Activated naive CD4-positive, alpha-beta T cell treated with anti-CD3 and anti-CD28 coated beads, Interleukin-2, amount 50 U/mL, for 72 hours (primary cell): ENCODE results near the gene CLSTN2. TPM values are rescaled to one million over a fixed set of nuclear protein-coding genes. Genes with fewer than 3 reads are reported as not detected.

Experiments
- ATAC-seq, 2 donors: fragments of 150-1000 bp; cut with Tn5 transposase; 2 replicates each; pipeline ENCODE4 v1.10.0; 2021; ENCODE audit warnings: mild to moderate bottlenecking in 2 of 2, moderate library complexity in 2 of 2
- DNase-seq, 2 donors: peaks; one replicate each; pipeline ENCODE4 v3.0.0; 2021 to 2022; ENCODE audit warnings: low spot score in 2 of 2
- H3K27ac Mint-ChIP-seq, 2 donors: one replicate each; pipeline ENCODE4 v1.8.0; 2022; ENCODE audit warnings: mild to moderate bottlenecking in 2 of 2, mixed read lengths in 2 of 2
- H3K36me3 Mint-ChIP-seq, 2 donors: one replicate each; pipeline ENCODE4 v1.8.0; 2022; ENCODE audit warnings: mixed read lengths in 2 of 2
- H3K9me3 Mint-ChIP-seq, 2 donors: one replicate each; pipeline ENCODE4 v1.8.0; 2022; ENCODE audit warnings: mixed read lengths in 2 of 2
- total RNA-seq, 2 donors: library from RNA; stranded (reverse); gene quantifications; one replicate each; pipeline ENCODE4 v1.2.3, GENCODE V29; 2022

The CLSTN2 gene
- total RNA-seq, result not detected

DNA sequence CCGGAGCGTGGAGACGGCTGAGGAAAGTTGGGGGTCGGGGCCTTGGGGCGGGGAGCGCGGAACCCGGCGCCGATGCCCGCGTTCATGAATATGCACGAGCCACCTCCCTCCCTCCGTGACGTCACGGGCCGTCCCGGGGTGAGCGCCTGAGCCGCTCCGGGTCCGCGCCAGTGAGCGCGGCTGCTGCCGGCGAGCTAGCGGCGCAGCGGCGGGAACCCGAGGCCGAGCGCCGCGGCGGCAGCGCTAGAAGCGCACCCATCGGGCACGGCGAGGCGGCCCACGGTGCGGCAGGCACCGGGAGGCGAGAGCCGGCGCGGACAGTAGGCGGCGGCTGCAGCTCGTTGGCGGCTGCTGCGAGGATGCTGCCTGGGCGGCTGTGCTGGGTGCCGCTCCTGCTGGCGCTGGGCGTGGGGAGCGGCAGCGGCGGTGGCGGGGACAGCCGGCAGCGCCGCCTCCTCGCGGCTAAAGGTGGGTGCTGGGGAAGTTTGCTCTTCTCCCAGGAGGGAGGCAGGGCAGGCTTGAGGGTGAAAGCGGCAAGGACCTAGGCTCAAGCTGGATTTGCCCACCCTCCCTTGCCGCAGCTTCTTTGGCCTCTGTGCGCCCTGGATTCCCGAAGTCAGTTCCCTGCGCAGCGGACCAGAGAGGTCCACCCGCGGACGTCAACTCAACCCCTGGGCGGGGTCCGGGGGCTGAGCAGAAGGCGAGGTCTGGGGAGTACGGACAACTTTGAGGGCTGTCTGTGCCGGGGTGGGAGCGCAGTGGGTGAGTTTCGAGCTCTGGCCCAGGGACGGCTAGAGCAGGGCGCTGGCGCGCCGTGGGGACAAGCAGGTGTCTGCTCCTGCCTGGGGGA lies at the start of gene CLSTN2:
Gene CLSTN2, plus strand, starts transcription at position 170 of the 850 bp plus-strand sequence.
- peak in 1 of 2 donors; percentile 82 for ATAC-seq
- DNase-seq, result peak in 1 of 2 donors; percentile 35
- Mint-ChIP-seq H3K27ac (no peak within 1 kb of the TSS), H3K36me3 (no peaks in the 10 kb centered on the region), H3K9me3 (no peaks in the 10 kb centered on the region)

DNA sequence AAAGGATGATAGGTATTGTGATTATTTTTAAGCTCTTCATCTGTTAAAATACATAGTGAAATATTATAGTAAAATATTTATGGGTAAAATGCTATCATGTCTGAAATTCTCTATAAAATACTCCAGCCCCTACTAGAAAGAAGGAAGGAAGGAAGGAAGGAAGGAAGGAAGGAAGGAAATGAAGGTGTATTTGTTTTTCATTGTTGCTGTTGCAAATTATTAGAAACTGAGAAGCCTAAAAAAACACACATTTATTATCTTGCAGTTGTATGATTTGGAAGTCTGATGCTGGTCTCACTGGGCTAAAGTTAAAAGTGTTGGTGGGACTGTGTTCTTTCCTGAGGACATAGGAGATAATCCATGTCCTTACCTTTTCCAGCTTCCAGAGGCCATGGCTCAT lies 47.6 kb upstream of the CLSTN2 start:
- Mint-ChIP-seq H3K27ac (no peak overlapping the region), H3K36me3 (peaks cover 0 to 7% of the 10 kb centered on the region in 2 donors), H3K9me3 (peaks cover 4 to 11% of the 10 kb centered on the region in 2 donors)
- ATAC-seq (no peak), DNase-seq (no peak)

GRCh38 chr3:139888561-139889140 lies 46.3 kb upstream of the CLSTN2 start:
- H3K9me3 Mint-ChIP-seq, result peaks cover 3 to 7% of the 10 kb centered on the region in 2 donors

GRCh38 chr3:139893267-139893962 lies 41.6 kb upstream of the CLSTN2 start:
- Mint-ChIP-seq H3K9me3 (no peaks in the 10 kb centered on the region), H3K27ac (no peak overlapping the region), H3K36me3 (no peaks in the 10 kb centered on the region)
- no peak for DNase-seq
- no peak for ATAC-seq

More at GRCh38 chr3:139888561-139889140, 46.3 kb upstream of the CLSTN2 start:
- Mint-ChIP-seq H3K27ac (no peak overlapping the region), H3K36me3 (peaks cover 0 to 7% of the 10 kb centered on the region in 2 donors)
- DNase-seq (no peak), ATAC-seq (no peak)

DNA sequence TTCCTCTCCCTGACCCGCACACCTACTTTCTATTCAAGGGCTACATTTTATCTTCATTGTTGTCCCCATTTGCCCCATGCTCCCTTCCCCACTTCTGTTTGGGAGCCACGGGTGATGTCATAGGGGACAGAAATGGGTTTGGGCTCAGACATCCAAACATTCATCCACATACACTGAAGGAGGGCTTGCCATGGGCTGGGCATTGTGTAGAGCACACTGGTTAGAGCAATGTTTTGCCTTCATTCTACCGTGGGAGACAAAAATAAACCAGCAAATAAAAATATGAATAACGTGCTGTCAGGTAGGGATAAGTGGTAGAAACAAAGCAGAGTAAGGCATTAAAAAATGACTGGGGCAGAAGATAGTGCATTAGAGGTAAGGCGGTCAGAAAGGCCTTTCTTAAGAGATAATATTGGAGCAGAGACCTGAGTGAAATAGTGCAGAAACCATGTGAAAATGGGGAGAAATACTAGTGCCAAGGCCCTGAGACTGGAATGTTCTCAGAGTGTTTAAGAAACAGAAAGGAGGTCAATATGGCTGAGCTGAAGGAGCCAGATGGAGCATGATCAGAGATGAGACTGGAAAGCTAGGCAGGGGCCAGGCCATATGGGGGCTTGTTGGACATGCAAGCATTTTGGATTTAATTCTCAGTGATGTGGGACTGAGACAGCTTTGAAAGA lies 40.9 kb upstream of the CLSTN2 start:
- no peaks in the 10 kb centered on the region for H3K36me3 Mint-ChIP-seq
- DNase-seq, result no peak
- H3K27ac Mint-ChIP-seq, result no peak overlapping the region
- no peak for ATAC-seq
- no peaks in the 10 kb centered on the region for H3K9me3 Mint-ChIP-seq

DNA sequence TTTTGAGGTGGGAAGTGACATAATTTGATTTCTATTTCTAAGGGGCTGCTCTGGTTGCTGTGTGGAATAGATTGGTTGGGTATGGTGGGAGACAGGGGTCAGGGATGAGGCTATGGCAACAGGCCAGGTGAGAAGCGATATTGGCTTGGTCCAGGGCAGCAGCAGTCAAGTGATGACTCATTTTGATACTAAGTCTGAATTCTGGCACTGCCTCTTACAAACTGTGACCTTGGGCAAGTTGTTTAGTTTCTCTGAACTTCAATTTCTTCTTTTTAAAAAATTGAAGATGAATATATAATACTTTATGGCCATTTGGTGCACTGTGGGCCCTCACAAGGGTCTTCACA lies 40.4 kb upstream of the CLSTN2 start:
- DNase-seq, result no peak
- no peak for ATAC-seq
- Mint-ChIP-seq H3K9me3 (peaks cover 0 to 4% of the 10 kb centered on the region in 2 donors), H3K36me3 (no peaks in the 10 kb centered on the region), H3K27ac (no peak overlapping the region)

DNA sequence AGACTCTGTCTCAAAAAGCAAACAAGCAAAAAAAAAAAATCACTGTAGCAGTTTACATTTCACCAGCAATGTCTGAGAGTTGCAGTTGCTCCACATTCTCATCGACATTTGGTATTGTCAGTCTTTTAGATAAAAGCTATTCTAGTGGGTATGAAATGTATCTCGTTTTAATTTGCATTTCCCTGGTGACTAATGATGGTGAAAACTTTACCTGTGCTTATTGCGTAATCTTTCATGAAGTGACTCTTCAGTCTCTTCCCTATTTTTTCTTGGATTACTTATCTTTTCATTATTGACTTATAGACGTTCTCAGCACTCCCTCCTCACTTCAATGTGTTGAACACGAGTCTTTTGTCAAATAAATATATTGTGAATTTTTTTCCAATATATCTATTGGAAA lies 37.2 kb upstream of the CLSTN2 start:
- DNase-seq, result no peak
- H3K27ac Mint-ChIP-seq, result no peak overlapping the region
- no peaks in the 10 kb centered on the region for H3K36me3 Mint-ChIP-seq
- ATAC-seq, result no peak
- peaks cover 0 to 8% of the 10 kb centered on the region in 2 donors for H3K9me3 Mint-ChIP-seq

GRCh38 chr3:139906418-139906817 lies 28.6 kb upstream of the CLSTN2 start:
- Mint-ChIP-seq H3K27ac (no peak overlapping the region), H3K36me3 (no peaks in the 10 kb centered on the region), H3K9me3 (no peaks in the 10 kb centered on the region)
- ATAC-seq (peak; percentile 26 to 44), DNase-seq (no peak)

GRCh38 chr3:139909811-139910210 lies 25.2 kb upstream of the CLSTN2 start:
- Mint-ChIP-seq H3K9me3 (peaks cover 0 to 8% of the 10 kb centered on the region in 2 donors), H3K36me3 (peaks cover 0 to 7% of the 10 kb centered on the region in 2 donors), H3K27ac (no peak overlapping the region)
- ATAC-seq (no peak), DNase-seq (no peak)

- H3K36me3 Mint-ChIP-seq, result peaks cover 0 to 7% of the 10 kb centered on the region in 2 donors
- H3K9me3 Mint-ChIP-seq, result peaks cover 0 to 8% of the 10 kb centered on the region in 2 donors
- ATAC-seq, result no peak
- no peak overlapping the region for H3K27ac Mint-ChIP-seq
- DNase-seq, result no peak
Observed at GRCh38 chr3:139916271-139916670, 18.7 kb upstream of the CLSTN2 start.

DNA sequence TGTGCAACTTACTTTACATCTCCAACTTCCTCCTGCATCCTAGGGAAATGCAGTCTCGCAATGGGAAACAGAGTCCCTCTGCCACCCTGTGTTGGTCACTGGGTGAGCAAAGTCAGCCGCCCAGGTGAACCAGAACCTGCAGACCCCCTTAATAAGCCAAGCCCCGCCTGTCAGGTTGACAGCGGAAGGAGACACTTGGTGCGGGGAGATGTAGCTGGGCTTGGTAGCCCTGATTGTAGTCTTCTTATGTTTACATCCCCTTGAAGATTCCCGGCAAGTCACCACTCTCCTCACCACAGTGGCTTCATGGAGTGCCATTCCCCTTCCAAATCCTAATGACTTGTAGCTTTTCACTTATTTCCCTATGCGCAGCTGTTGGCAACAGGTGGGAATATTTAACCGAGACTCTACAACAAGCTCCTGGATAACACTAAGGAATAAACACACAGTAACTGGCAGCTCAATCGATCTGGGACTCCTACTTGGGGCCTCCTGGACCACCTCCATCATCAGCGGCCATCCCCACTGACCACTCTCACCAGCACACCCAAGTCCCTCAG lies 17.7 kb upstream of the CLSTN2 start:
- no peak for ATAC-seq
- peaks cover 0 to 6% of the 10 kb centered on the region in 2 donors for H3K36me3 Mint-ChIP-seq
- peaks cover 0 to 6% of the 10 kb centered on the region in 2 donors for H3K9me3 Mint-ChIP-seq
- H3K27ac Mint-ChIP-seq, result no peak overlapping the region
- DNase-seq, result no peak

- ATAC-seq, result no peak
- Mint-ChIP-seq H3K9me3 (peaks cover 0 to 4% of the 10 kb centered on the region in 2 donors), H3K27ac (no peak overlapping the region), H3K36me3 (no peaks in the 10 kb centered on the region)
- DNase-seq, result no peak
Observed at GRCh38 chr3:139928708-139929505, 6.1 kb upstream of the CLSTN2 start.

- no peaks in the 10 kb centered on the region for H3K36me3 Mint-ChIP-seq
- H3K27ac Mint-ChIP-seq, result no peak overlapping the region
- H3K9me3 Mint-ChIP-seq, result peaks cover 0 to 4% of the 10 kb centered on the region in 2 donors
- DNase-seq, result no peak
- no peak for ATAC-seq
Observed at GRCh38 chr3:139930211-139930610, 4.8 kb upstream of the CLSTN2 start.

GRCh38 chr3:139933766-139934165 lies 1.2 kb upstream of the CLSTN2 start:
- Mint-ChIP-seq H3K36me3 (no peaks in the 10 kb centered on the region), H3K9me3 (peaks cover 0 to 4% of the 10 kb centered on the region in 2 donors), H3K27ac (no peak overlapping the region)
- ATAC-seq (no peak), DNase-seq (no peak)

DNA sequence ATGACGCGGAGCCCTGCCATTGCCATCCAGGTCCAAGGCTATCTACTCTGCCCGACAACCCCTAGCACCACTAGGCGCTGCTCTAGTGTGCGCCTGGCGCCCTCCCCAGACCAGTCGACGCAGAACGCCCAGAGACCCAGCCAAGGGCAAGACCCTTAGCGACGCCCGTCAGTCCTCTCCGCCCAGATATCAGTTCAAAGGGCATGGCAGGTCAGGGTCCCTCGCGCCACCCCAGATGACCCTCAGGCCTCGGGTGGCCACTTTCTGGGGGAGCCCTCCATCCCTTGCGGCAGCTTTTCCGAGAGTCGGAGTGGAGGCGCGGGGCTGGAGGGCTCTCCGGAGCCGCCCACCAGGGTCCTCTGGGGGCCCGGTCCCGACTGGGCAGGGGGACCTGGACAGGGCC lies 371 bp upstream of the CLSTN2 start:
- Mint-ChIP-seq H3K27ac (no peak overlapping the region), H3K36me3 (no peaks in the 10 kb centered on the region), H3K9me3 (peaks cover 0 to 4% of the 10 kb centered on the region in 2 donors)
- DNase-seq, result peak in 1 of 2 donors; percentile 6
- peak in 1 of 2 donors; percentile 54 for ATAC-seq
